Measurements from ENCODE around the gene HADHB.

- TF ChIP-seq, protein P1, sequence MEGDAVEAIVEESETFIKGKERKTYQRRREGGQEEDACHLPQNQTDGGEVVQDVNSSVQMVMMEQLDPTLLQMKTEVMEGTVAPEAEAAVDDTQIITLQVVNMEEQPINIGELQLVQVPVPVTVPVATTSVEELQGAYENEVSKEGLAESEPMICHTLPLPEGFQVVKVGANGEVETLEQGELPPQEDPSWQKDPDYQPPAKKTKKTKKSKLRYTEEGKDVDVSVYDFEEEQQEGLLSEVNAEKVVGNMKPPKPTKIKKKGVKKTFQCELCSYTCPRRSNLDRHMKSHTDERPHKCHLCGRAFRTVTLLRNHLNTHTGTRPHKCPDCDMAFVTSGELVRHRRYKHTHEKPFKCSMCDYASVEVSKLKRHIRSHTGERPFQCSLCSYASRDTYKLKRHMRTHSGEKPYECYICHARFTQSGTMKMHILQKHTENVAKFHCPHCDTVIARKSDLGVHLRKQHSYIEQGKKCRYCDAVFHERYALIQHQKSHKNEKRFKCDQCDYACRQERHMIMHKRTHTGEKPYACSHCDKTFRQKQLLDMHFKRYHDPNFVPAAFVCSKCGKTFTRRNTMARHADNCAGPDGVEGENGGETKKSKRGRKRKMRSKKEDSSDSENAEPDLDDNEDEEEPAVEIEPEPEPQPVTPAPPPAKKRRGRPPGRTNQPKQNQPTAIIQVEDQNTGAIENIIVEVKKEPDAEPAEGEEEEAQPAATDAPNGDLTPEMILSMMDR (IDR thresholded peaks at IDR 0.05): no peak
- no peak for TF ChIP-seq POLR2A (IDR thresholded peaks at IDR 0.05)
Measured at GRCh38 chr2:26215833-26216232, 28.9 kb upstream of the HADHB start.

Measured in testis (tissue), 2 donors.